GM21786 (cell line): Measurements from ENCODE around the gene GPS2.
A peak's percentile ranks its signal among the peaks of the same experiment; 100 is the strongest.

Experiments
- ATAC-seq: cut with Tn5 transposase; IDR thresholded peaks from one replicate; pipeline ENCODE4 v1.9.1; 2021; ENCODE audit not compliant: unreplicated experiment

GPS2 gene

GRCh38 chr17:7293816-7294613 lies 21.1 kb downstream of the GPS2 start:
- ATAC-seq: no peak

DNA sequence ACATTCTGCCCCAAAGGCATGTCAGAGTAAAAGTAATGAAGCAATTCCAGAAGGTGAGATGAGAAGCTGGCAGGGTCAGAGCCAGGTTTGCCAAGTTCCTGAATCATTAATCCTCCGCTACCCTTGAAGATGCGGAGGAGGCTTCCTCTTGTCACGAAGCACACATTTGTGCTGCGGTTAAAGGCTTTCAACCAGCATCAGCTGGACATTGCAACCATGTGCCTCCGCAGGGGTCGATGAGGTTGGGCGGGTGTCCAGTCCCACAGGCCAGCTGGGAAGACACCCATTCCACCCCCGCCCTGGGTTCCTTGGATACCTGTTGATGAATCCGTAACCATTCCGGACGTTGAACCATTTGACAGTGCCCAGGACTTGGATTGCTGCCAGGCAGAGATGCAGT lies 22.0 kb downstream of the GPS2 start:
- no peak for ATAC-seq

GRCh38 chr17:7292729-7293128 lies 22.4 kb downstream of the GPS2 start:
- no peak for ATAC-seq

DNA sequence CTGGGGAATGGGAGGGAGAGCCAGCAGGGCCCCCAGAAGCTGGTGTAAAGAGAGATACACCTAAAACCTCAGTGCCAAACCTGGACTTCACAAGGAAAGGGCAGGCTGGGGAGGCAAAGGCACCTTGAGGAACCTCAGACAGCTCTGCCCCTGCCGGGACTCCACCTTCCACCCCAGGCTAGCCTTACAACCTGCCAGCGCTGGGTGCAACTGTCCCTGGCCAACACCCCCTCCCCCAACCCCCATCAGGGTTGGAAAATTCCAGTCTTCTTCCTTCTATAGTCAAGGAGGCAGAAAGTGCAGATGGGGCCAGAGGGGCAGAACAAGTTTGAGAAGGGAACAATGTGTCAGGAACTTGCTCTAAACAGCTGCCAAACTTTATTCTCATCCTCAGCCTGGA lies 23.0 kb downstream of the GPS2 start:
- ATAC-seq: no peak

GRCh38 chr17:7290685-7291084 lies 24.5 kb downstream of the GPS2 start:
- no peak for ATAC-seq

- ATAC-seq: no peak
Observed at GRCh38 chr17:7290166-7290565, 25.0 kb downstream of the GPS2 start.

DNA sequence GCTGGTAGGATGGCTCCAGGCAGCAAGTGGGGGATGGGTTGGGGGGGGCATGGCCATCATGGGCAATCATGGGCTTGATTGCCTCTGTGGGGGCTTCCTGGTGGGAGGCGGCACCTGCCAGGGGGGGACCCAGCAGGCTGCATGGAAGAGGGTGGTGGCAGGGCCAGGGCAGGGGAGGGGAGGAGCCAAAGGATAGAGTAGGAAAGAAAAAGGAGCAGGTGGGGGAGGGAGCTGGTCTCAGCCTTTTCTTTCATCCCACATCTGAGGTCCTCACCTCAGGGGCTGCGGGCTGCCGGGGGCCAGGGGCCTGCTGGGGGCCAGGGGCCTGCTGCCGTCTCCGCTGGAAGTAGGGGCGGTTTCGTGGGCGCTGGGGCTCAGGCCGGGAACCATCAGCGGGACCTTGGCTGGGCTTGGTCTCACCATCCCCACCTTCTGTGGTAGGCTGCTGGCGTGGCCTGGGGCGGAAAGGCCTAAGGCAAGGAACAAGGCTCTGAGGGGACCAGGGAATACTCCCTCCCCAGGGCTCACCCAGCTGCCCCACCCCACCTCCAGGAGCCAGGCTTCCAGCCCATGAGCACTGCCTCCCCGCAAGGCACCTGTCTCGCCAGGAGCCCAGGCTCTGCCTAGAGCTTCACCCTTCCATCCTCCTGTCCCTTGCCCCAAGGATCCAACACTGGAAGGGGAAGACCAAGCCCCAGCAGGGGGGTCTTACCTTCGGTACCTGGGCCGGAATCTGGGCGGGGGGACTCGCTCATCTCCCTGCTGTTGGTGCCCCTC lies 25.7 kb downstream of the GPS2 start:
- ATAC-seq: no peak

DNA sequence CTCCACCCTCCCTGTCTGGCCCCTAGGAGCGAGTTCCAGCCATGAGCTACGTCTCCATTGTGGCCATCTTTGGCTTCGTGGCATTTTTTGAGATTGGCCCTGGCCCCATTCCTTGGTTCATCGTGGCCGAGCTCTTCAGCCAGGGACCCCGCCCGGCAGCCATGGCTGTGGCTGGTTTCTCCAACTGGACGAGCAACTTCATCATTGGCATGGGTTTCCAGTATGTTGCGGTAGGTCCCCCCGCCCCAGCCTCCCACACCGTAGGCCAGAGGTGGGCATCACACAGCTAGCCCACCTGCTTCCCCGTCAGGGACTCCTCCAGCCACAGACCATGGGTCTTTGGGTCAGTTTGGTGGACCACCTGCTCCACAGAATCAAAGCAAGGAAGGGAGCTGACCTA lies 29.5 kb downstream of the GPS2 start:
- ATAC-seq: no peak

GRCh38 chr17:7284911-7285310 lies 30.2 kb downstream of the GPS2 start:
- no peak for ATAC-seq

GRCh38 chr17:7283471-7284216 lies 31.5 kb downstream of the GPS2 start:
- no peak for ATAC-seq

DNA sequence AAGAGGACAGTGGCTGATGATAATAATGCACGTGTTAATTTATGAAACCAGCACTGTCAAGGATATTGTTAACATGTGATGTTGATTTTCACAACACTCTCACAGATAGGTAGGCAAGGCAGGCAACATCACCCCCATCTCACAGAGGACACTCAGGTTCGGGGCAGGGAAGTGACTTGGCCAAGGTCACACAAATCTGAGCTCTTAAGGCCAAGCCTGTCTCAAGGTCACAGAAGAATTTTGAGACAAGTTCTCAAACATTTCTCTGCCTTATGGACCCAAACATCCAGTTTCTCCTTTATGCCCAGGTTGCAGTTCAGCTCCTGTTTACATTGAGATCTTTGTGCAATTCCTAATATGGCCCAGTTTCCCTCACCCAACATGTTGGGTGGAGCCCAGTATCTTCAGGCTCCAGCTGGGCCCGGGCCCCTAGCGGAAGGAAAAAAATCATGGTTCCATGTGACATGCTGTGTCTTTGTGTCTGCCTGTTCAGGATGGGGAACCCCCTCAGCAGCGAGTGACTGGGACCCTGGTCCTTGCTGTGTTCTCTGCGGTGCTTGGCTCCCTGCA lies 32.3 kb downstream of the GPS2 start:
- no peak for ATAC-seq

DNA sequence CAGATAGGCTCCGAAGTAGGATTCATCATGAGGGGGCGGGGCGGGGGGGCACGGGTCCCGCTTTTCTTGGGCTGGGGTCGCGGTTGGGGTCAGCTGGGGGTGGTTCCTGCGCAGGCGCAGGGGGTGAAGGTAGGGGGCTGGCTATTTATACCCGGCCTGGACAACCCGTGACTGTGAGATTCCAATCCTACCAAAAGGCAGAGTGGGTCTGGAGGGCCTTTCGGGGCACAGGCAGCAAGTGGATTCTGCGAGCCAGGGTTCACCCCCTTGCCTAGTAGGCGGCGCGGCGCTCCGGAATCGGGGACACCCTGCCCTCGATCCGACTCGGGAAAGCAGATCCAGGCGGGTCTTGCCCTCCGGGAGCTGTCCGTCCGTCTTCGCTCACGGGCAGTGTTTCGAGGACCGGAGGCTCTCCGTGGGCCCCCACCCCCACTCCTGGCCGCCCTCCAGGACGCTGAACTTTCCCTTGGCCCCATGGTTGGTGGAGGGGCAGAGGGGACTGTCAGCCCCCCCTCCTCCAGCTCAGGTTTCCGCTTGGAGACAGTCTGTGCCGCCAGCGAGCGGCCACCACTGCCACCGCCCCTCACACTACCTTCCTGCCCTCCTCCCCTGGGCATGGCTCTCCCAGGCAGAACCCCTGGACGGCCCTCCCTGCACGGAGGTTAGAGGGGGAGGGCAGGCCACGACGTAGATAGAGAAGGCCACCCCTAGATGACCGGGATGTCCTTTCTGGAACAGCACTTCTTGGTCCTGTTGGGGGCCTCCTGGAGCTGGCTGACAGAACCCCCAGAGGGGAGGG lies 33.0 kb downstream of the GPS2 start:
- ATAC-seq: no peak

DNA sequence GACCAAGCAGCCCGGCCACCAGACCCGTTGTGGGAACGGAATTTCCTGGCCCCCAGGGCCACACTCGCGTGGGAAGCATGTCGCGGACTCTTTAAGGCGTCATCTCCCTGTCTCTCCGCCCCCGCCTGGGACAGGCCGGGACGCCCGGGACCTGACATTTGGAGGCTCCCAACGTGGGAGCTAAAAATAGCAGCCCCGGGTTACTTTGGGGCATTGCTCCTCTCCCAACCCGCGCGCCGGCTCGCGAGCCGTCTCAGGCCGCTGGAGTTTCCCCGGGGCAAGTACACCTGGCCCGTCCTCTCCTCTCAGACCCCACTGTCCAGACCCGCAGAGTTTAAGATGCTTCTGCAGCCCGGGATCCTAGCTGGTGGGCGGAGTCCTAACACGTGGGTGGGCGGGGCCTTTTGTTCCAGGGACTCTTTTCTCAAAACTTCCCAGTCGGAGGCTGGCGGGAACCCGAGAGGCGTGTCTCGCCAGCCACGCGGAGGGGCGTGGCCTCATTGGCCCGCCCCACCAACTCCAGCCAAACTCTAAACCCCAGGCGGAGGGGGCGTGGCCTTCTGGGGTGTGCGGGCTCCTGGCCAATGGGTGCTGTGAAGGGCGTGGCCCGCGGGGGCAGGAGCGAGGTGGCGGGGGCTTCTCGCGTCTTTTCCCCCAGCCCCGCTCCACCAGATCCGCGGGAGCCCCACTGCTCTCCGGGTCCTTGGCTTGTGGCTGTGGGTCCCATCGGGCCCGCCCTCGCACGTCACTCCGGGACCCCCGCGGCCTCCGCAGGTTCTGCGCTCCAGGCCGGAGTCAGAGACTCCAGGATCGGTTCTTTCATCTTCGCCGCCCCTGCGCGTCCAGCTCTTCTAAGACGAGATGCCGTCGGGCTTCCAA lies 33.8 kb downstream of the GPS2 start, which contains the start of gene SLC2A4:
SLC2A4 (plus strand) TSS at position 645 of the 879 bp plus-strand sequence; CDS start at position 862, 217 bp downstream.
- ATAC-seq: no peak

- peak; percentile 61 for ATAC-seq
Observed at GRCh38 chr17:7280519-7281073, 34.6 kb downstream of the GPS2 start.

DNA sequence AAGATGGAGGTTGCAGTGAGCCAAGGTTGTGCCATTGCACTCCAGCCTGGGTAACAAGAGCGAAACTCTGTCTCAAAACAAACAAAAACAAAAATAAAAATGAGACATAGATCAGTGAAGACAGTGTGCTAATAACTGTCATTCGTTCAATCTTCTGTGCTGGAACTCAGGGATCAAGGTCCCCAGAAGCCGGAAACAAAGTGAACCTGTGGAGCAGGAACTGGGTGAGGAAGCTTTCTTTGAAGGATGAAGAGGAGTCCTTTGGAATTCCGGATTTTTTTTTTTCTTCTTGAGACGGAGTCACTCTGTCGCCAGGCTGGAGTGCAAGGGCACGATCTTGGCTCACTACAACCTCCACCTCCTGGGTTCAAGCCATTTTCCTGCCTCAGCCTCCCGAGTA lies 35.7 kb downstream of the GPS2 start:
- ATAC-seq: no peak

- no peak for ATAC-seq
Observed at GRCh38 chr17:7266784-7267183, 48.4 kb downstream of the GPS2 start.

DNA sequence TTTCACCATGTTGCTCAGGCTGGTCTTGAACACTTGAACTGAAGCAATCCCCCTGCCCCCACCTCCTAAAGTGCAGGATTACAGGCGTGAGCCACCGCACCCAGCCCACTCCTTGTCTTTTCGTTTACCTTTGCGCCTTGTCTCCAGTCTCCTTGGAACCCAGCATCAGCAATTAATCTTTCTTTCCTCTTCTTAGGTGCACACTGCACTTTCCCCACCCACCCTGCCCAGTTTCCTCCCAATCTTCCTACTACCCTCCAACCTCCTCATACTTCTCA lies 51.4 kb downstream of the GPS2 start:
- no peak for ATAC-seq

DNA sequence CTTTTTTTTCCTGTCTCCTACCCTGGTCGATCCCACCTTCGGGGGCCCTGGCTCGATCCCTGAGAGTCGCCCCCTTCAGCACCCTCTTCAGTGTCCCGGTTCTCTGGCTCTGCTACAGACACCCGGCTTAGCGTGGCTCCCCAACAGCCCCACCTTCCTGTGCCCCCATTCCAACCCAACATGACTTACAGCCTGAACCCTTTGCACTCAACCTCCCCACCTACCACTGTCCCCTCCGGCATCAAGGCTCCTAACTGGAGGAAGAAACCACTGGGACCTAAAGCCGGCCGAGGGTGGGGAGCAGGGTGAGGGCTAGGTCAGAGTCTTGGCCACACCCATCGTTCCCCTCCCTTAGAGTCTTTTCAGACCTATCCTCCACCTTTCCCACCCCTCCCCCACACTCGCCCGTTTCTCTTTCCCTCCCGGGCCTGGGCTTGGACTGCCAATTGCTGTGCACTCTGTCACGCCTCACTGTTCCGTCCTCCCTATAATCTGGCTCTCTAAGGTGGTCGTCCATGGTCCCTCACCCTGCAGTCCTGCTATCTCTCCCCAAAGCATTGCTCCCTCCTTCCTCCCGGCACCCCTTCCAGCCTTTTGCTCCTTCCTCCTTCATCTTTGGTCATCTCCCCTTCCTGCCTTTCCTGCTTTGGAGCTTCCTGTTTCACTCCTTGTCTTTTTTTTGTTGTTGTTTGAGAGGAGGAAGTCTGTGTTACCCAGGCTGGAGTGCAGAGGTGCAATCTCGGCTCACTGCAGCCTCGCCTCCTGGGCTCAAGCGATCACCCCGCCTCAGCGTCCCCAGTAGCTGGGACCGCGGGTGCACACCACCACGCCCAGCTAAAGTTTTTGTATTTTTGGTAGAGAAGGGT lies 52.0 kb downstream of the GPS2 start:
- no peak for ATAC-seq
